Body of pancreas (tissue), 4 donors: ENCODE measurements around the gene SLC12A3. TPM values are rescaled to one million over a fixed set of nuclear protein-coding genes. Genes with fewer than 3 reads are reported as not detected.

ENCODE experiments used
- ATAC-seq: fragments of 150-250 bp; one replicate; pipeline ENCODE4 v1.9.1; 2016
- DNase-seq, 4 donors: peaks; one replicate each; pipeline ENCODE4 v3.0.0-alpha.2; 2019
- H3K27ac ChIP-seq, 4 donors: fragments of 200-600 bp; sonication (generic); 1 replicate in 3 of 4; 2 replicates in 1 of 4; pipeline versions ENCODE4 v1.5.1 to v1.6.1; 2016 to 2019; ENCODE audit warnings: mild to moderate bottlenecking in 1 of 4, mixed read lengths in 1 of 4, moderate library complexity in 1 of 4
- H3K27me3 ChIP-seq, 2 donors: fragments of 200-600 bp; sonication (generic); one replicate each; pipeline ENCODE4 v1.6.0; 2016; ENCODE audit warnings: mild to moderate bottlenecking in 1 of 2
- H3K36me3 ChIP-seq, 2 donors: fragments of 200-600 bp; sonication (generic); replicated peaks in 1 of 2; 2 replicates each; pipeline ENCODE4 v1.5.1; 2016; ENCODE audit warnings: low read depth in 2 of 2; ENCODE audit not compliant: insufficient read depth in 1 of 2
- H3K4me1 ChIP-seq: fragments of 200-600 bp; sonication (generic); one replicate; pipeline ENCODE4 v1.6.0; 2016
- H3K4me3 ChIP-seq, 2 donors: fragments of 200-600 bp; sonication (generic); 1 replicate in 1 of 2; 2 replicates in 1 of 2; pipeline ENCODE4 v1.5.1; 2016 to 2019
- H3K9me3 ChIP-seq, 3 donors: fragments of 200-600 bp; sonication (generic); 1 replicate in 2 of 3; 2 replicates in 1 of 3; pipeline ENCODE4 v1.5.1; 2016
- POLR2A ChIP-seq, 3 donors: fragments of 450-650 bp; IDR thresholded peaks; one replicate each; pipeline ENCODE4 v1.6.1; 2016; ENCODE audit warnings: antibody characterized with exemption in 3 of 3, mild to moderate bottlenecking in 2 of 3
- WGBS, 2 donors: methylation state at CpG; one replicate each; pipeline ENCODE4 v1.1.5; 2017; 5-methylcytosine and 5-hydroxymethylcytosine counted together
- intact Hi-C: fragments of 100-400 bp; cut with DNase I; formaldehyde crosslinking; loops from one replicate; pipeline ENCODE4 v1.15.1; 2023
- total RNA-seq, 2 donors: library from RNA; depleted of rRNA; stranded (reverse); fragments of >200 nt; gene quantifications; one replicate each; pipeline ENCODE4 v1.1.0, GENCODE V29; 2016
- TF ChIP-seq, protein P1 (sequence below), 7 experiments: fragments of 450-650 bp in 4 of 7; fragments of 200-600 bp in 3 of 7; sonication (generic) in 3 of 7; IDR thresholded peaks; one replicate each; pipeline ENCODE4 v1.5.1; 2016 to 2019; ENCODE audit warnings: antibody characterized with exemption in 7 of 7

The SLC12A3 gene
- total RNA-seq, 2 donors from 2014 or later, result not detected

- DNase-seq, result peak; percentile 61 to 83 (median 74)
- Histone ChIP-seq H3K4me3 (no peak overlapping the region), H3K36me3 (no peaks in the 10 kb centered on the region), H3K27me3 (no peaks in the 10 kb centered on the region), H3K27ac (peak overlapping the region; percentile 69 to 87 (median 81)), H3K9me3 (no peaks in the 10 kb centered on the region), H3K4me1 (peaks cover 31% of the 10 kb centered on the region)
- peak; percentile 94 for ATAC-seq
- intact Hi-C loops, result no loop called here
- TF ChIP-seq, protein P1, sequence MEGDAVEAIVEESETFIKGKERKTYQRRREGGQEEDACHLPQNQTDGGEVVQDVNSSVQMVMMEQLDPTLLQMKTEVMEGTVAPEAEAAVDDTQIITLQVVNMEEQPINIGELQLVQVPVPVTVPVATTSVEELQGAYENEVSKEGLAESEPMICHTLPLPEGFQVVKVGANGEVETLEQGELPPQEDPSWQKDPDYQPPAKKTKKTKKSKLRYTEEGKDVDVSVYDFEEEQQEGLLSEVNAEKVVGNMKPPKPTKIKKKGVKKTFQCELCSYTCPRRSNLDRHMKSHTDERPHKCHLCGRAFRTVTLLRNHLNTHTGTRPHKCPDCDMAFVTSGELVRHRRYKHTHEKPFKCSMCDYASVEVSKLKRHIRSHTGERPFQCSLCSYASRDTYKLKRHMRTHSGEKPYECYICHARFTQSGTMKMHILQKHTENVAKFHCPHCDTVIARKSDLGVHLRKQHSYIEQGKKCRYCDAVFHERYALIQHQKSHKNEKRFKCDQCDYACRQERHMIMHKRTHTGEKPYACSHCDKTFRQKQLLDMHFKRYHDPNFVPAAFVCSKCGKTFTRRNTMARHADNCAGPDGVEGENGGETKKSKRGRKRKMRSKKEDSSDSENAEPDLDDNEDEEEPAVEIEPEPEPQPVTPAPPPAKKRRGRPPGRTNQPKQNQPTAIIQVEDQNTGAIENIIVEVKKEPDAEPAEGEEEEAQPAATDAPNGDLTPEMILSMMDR (IDR thresholded peaks at IDR 0.05), result no peak
- peak in 2 of 3 donors; percentile 40 to 53 for TF ChIP-seq POLR2A (IDR thresholded peaks at IDR 0.05)
- 34 to 40% methylated on average over 8 of the region's 8 CpGs for WGBS, 2 donors
Measured at GRCh38 chr16:56897026-56897799, 32.2 kb downstream of the SLC12A3 start.

DNA sequence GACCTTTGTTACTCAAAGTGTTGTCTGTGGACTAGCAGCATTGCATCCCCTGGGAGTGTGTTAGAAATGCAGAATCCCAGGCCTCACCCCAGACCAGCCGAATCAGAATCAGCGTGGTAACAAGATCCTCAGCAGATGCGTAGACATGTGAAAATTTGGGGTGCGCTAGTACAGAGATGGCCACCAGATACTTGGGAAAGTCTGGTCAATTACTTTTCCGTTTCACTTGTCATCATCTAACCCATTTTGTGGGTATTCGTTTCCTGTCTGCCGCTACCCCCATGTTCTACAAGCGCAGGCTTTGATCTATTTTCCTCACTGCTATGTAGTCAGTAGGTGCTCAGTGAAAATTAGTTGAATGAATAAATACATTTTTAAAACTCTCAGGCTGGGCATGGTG, 33.8 kb downstream of the SLC12A3 start:
- H3K9me3 ChIP-seq, result no peaks in the 10 kb centered on the region
- TF ChIP-seq, protein P1 (IDR thresholded peaks at IDR 0.05), result no peak
- TF ChIP-seq POLR2A (IDR thresholded peaks at IDR 0.05), result no peak
- H3K36me3 ChIP-seq, result no peaks in the 10 kb centered on the region
- intact Hi-C loops, result no loop called here
- 85 to 92% methylated on average over 8 of the region's 8 CpGs for WGBS, 2 donors
- H3K27me3 ChIP-seq, result no peaks in the 10 kb centered on the region
- no peak for DNase-seq
- no peak overlapping the region for H3K27ac ChIP-seq
- peaks cover 31% of the 10 kb centered on the region for H3K4me1 ChIP-seq
- ATAC-seq, result no peak
- no peak overlapping the region for H3K4me3 ChIP-seq

- Histone ChIP-seq H3K27ac (no peak overlapping the region), H3K4me3 (no peak overlapping the region), H3K36me3 (no peaks in the 10 kb centered on the region), H3K4me1 (peaks cover 12% of the 10 kb centered on the region), H3K9me3 (no peaks in the 10 kb centered on the region), H3K27me3 (no peaks in the 10 kb centered on the region)
- ATAC-seq, result no peak
- no peak for DNase-seq
- 96 to 97% methylated on average over 2 of the region's 2 CpGs for WGBS, 2 donors
- TF ChIP-seq, protein P1 (IDR thresholded peaks at IDR 0.05), result no peak
- TF ChIP-seq POLR2A (IDR thresholded peaks at IDR 0.05), result no peak
- intact Hi-C loops, result no loop called here
Measured at GRCh38 chr16:56903866-56904265, 38.9 kb downstream of the SLC12A3 start.

- peaks cover 29% of the 10 kb centered on the region for H3K4me1 ChIP-seq
- ATAC-seq, result no peak
- WGBS, 2 donors, result 88 to 97% methylated on average over 3 of the region's 3 CpGs
- H3K27me3 ChIP-seq, result no peaks in the 10 kb centered on the region
- no peak for TF ChIP-seq POLR2A (IDR thresholded peaks at IDR 0.05)
- TF ChIP-seq, protein P1 (IDR thresholded peaks at IDR 0.05), result no peak
- no peak overlapping the region for H3K27ac ChIP-seq
- H3K9me3 ChIP-seq, result no peaks in the 10 kb centered on the region
- intact Hi-C loops, result no loop called here
- H3K4me3 ChIP-seq, result no peak overlapping the region
- no peak for DNase-seq
- H3K36me3 ChIP-seq, result no peaks in the 10 kb centered on the region
Measured at GRCh38 chr16:56907401-56907800, 42.4 kb downstream of the SLC12A3 start.

- Histone ChIP-seq H3K9me3 (no peaks in the 10 kb centered on the region), H3K27me3 (no peaks in the 10 kb centered on the region), H3K27ac (no peak overlapping the region), H3K36me3 (no peaks in the 10 kb centered on the region), H3K4me3 (no peak overlapping the region), H3K4me1 (peaks cover 31% of the 10 kb centered on the region)
- ATAC-seq (no peak), DNase-seq (no peak)
- TF ChIP-seq, protein P1 (IDR thresholded peaks at IDR 0.05), result no peak
- TF ChIP-seq POLR2A (IDR thresholded peaks at IDR 0.05), result no peak
- intact Hi-C loops, result no loop called here
- 33 to 43% methylated on average over 7 of the region's 7 CpGs for WGBS, 2 donors
Measured at GRCh38 chr16:56909527-56909979, 44.5 kb downstream of the SLC12A3 start.
